Prostate gland (tissue), 2 donors: Measurements from ENCODE around the gene CCN2.

Experiments used
- CTCF ChIP-seq, 4 experiments: fragments of 200-600 bp in 2 of 4; fragments of 450-650 bp in 2 of 4; sonication (generic) in 2 of 4; IDR thresholded peaks; 1 replicate in 3 of 4; 2 replicates in 1 of 4; pipeline ENCODE4 v1.5.1; 2016 to 2019; ENCODE audit warnings: antibody characterized with exemption in 4 of 4, mild to moderate bottlenecking in 2 of 4, moderate library complexity in 2 of 4
- POLR2A ChIP-seq: fragments of 450-650 bp; IDR thresholded peaks from one replicate; pipeline ENCODE4 v1.6.1; 2016; ENCODE audit warnings: antibody characterized with exemption, mild to moderate bottlenecking
- POLR2AphosphoS5 ChIP-seq: sonication (generic); formaldehyde crosslinking; IDR thresholded peaks from one replicate; pipeline ENCODE4 v1.6.1; 2017; ENCODE audit warnings: antibody characterized with exemption

GRCh38 chr6:131945971-131946370 lies 5.2 kb downstream of the CCN2 start:
- TF ChIP-seq CTCF (IDR thresholded peaks at IDR 0.05) (no peak), POLR2AphosphoS5 (no peak), POLR2A (no peak)
